Activated CD8-positive, alpha-beta T cell treated with anti-CD3 and anti-CD28 coated beads for 36 hours (primary cell): ENCODE data around the gene TM4SF20. TPM values are rescaled to one million over a fixed set of nuclear protein-coding genes. Genes with fewer than 3 reads are reported as not detected.

ENCODE experiments used
- ATAC-seq: fragments of 200-7000 bp; cut with Tn5 transposase; one replicate; pipeline ENCODE4 v1.10.0; 2021; ENCODE audit warnings: mild to moderate bottlenecking, moderate library complexity
- CTCF ChIA-PET: fragments of 350-600 bp; sonication (Branson Sonifier 250); formaldehyde crosslinking; loops from one replicate; lab custom pipeline; 2021; ENCODE audit warnings: antibody characterized with exemption; lab: Charles Lee
- POLR2A ChIA-PET: fragments of 350-600 bp; sonication (Branson Sonifier 250); formaldehyde crosslinking; loops from one replicate; lab custom pipeline; 2021; ENCODE audit warnings: antibody characterized with exemption; lab: Charles Lee
- DNase-seq: peaks from one replicate; pipeline ENCODE4 v3.0.0-alpha.2; 2020
- H3K27ac Mint-ChIP-seq: one replicate; pipeline ENCODE4 v1.8.0; 2021; ENCODE audit warnings: mild to moderate bottlenecking, mixed read lengths
- H3K27me3 Mint-ChIP-seq: one replicate; pipeline ENCODE4 v1.8.0; 2021; ENCODE audit warnings: mixed read lengths
- H3K36me3 Mint-ChIP-seq: one replicate; pipeline ENCODE4 v1.8.0; 2021; ENCODE audit warnings: low read depth, mixed read lengths
- H3K4me1 Mint-ChIP-seq: one replicate; pipeline ENCODE4 v1.8.0; 2021; ENCODE audit warnings: low read depth, mixed read lengths
- H3K4me3 Mint-ChIP-seq: one replicate; pipeline ENCODE4 v1.8.0; 2021; ENCODE audit warnings: mild to moderate bottlenecking, moderate library complexity, mixed read lengths
- H3K9me3 Mint-ChIP-seq: one replicate; pipeline ENCODE4 v1.8.0; 2021; ENCODE audit warnings: mixed read lengths
- CTCF ChIP-seq: fragments of 200-600 bp; IDR thresholded peaks from one replicate; pipeline ENCODE4 v1.8.0; 2022; ENCODE audit warnings: antibody characterized with exemption, mild to moderate bottlenecking
- intact Hi-C: fragments of 100-400 bp; cut with micrococcal nuclease; formaldehyde crosslinking; loops from one replicate; pipeline ENCODE4 v1.10.0; 2022
- total RNA-seq, 2 experiments: library from RNA; stranded (reverse); gene quantifications; one replicate each; pipeline ENCODE4 v1.2.3, GENCODE V29; 2021

TM4SF20 gene
- not detected for total RNA-seq

- Mint-ChIP-seq H3K9me3 (peaks cover 12% of the 10 kb centered on the region), H3K4me3 (no peak within 1 kb of the TSS), H3K36me3 (peaks cover 3% of the 10 kb centered on the region), H3K4me1 (peaks cover 17% of the 10 kb centered on the region), H3K27ac (no peak within 1 kb of the TSS), H3K27me3 (peaks cover 1% of the 10 kb centered on the region)
- no peak for DNase-seq
- no peak for TF ChIP-seq CTCF
- intact Hi-C loops, result no loop called here
- ChIA-PET CTCF (interaction anchor here (0.6 kb wide), 1 partner anchor 295 kb away, joined by 3 read pairs; no protein-coding TSS in a partner anchor), POLR2A (interaction anchor here (1.7 kb wide), 1 partner anchor 13 kb away, joined by 5 read pairs; no protein-coding TSS in a partner anchor)
- ATAC-seq, result no peak
These were observed at the start of gene TM4SF20 for GRCh38 chr2:227379095-227379494. TSS of gene TM4SF20 (minus strand) at chr2:227379306. CDS start at chr2:227379268, 38 bp downstream.

GRCh38 chr2:227428731-227429285 lies 49.7 kb upstream of the TM4SF20 start:
- Mint-ChIP-seq H3K4me1 (peaks cover 6% of the 10 kb centered on the region), H3K4me3 (no peak overlapping the region), H3K27ac (no peak overlapping the region), H3K36me3 (peaks cover 11% of the 10 kb centered on the region), H3K9me3 (peaks cover 14% of the 10 kb centered on the region), H3K27me3 (no peaks in the 10 kb centered on the region)
- TF ChIP-seq CTCF, result no peak
- ATAC-seq (no peak), DNase-seq (no peak)
- intact Hi-C loops, result no loop called here
- ChIA-PET CTCF (interaction anchor here (0.7 kb wide), 1 partner anchor 117 kb away, joined by 3 read pairs; no protein-coding TSS in a partner anchor), POLR2A (no interaction called here)

GRCh38 chr2:227423656-227424499 lies 44.8 kb upstream of the TM4SF20 start:
- Mint-ChIP-seq H3K27ac (no peak overlapping the region), H3K4me3 (no peak overlapping the region), H3K27me3 (no peaks in the 10 kb centered on the region), H3K36me3 (no peaks in the 10 kb centered on the region), H3K4me1 (peaks cover 4% of the 10 kb centered on the region), H3K9me3 (no peaks in the 10 kb centered on the region)
- ChIA-PET CTCF (no interaction called here), POLR2A (no interaction called here)
- DNase-seq (no peak), ATAC-seq (no peak)
- intact Hi-C loops, result no loop called here
- TF ChIP-seq CTCF, result no peak

GRCh38 chr2:227420087-227421052 lies 41.3 kb upstream of the TM4SF20 start:
- H3K36me3 Mint-ChIP-seq, result no peaks in the 10 kb centered on the region
- no peak overlapping the region for H3K27ac Mint-ChIP-seq
- CTCF ChIA-PET, result interaction anchor here (1.4 kb wide), 1 partner anchor 13 kb away, joined by 3 read pairs; no protein-coding TSS in a partner anchor
- intact Hi-C loops, result no loop called here
- TF ChIP-seq CTCF, result no peak
- ATAC-seq (no peak), DNase-seq (no peak)
- H3K27me3 Mint-ChIP-seq, result no peaks in the 10 kb centered on the region
- POLR2A ChIA-PET, result no interaction called here
- no peaks in the 10 kb centered on the region for H3K9me3 Mint-ChIP-seq
- no peak overlapping the region for H3K4me3 Mint-ChIP-seq
- peaks cover 13% of the 10 kb centered on the region for H3K4me1 Mint-ChIP-seq
